Activated CD8-positive, alpha-beta memory T cell treated with anti-CD3 and anti-CD28 coated beads, Interleukin-2, amount 50 U/mL, for 24 hours (primary cell): ENCODE measurements around the gene PPP3CA.

Experiments
- DNase-seq: peaks from one replicate; pipeline ENCODE4 v3.0.0-alpha.2; 2020; ENCODE audit errors: extremely low read depth

Gene PPP3CA

DNA sequence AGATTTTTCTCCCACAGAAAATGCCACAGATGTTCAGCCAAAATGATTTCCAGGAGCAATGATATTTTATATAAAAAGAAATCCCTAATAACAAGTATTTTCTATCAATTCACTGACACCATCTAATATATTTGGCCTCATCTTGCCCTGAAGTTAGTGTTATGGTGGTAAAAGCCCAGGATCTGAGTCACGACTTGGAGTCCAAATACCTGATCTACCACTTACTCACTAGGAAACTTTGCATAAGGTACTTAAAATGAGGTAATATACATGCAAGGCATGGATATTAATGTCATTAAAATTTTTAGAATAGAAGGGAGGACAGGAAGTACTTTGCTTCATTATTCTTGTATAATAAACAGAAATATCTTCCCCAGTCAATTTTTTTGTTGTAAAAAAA is 16.3 kb downstream of the PPP3CA start:
- DNase-seq = no peak

DNA sequence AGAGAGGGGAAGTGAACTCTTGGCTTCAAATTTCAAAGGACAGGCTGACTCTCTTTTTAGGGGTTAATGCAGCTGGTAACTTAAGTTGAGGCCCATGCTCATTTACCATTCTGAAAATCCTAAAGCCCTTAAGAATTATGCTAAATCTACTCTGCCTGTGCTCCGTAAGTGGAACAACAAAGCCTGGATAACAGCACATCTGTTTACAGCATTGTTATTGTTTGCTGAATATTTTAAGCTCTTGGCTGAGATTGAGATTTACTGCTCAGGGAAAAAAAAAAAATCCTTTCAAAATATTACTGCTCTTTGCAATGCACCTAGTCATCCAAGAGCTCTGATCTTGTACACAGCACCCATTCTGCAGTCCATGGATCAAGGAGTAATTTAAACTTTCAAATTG is 17.7 kb downstream of the PPP3CA start:
- DNase-seq = no peak

DNA sequence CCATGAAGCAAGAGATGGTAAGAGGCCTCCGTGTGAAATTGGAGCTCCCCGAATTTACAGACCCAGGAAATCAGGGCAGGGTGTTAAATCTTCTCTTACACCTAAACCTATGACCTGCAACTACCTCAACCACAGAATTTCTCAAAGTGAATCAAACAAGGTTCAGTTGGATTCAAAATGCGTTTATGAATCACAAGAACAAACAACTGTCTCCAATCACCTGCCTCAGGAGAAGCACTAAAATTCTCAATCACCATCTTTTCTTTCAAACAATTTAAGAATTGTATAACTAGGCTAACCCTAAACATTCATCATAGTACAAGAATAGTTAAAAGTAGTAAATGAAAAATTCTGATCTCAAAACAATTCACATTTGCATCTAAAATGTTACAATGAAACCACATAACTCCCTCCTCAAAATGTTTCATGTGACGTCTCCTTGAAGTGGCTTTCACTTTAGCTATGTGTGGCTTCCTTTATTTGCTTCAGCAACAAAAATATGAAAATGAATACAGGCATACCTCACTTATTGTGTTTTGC is 19.2 kb downstream of the PPP3CA start:
- no peak for DNase-seq

DNA sequence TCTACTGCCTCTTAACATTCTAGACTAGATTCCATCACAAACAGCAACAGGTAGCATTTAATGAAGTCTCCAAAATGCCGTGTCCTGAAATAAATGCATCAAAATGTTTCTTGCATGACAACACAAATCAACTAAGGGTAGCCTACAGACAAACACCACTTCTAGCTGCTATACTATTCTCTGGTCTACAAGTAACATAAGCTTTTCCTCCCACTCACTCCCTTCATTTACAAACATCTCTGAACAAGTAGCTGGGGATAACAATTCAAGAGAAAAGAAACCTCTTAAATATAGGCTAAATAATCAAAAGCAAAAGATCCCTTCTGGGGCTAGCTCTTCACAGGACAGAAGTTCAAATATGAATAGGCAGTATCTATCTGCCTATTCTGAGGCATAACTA is 20.8 kb downstream of the PPP3CA start:
- DNase-seq = no peak

DNA sequence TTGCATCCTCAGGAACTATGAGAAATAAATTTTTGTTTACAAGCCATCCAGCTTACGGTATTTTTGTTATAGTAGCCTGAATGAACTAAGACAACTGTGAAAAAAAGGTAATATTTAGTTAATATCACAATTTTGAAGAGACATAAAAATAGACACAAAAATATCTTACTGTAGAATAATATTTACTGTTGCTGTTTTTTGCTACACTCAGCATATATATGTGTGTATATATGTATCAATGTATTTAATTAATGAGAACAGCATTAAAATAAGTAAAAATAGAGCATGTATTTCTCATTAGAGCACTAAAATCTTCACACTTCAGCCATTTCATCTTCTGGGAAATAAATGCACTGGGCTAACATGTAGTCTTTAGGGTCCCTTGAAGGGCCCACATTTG is 24.6 kb downstream of the PPP3CA start:
- DNase-seq = no peak

DNA sequence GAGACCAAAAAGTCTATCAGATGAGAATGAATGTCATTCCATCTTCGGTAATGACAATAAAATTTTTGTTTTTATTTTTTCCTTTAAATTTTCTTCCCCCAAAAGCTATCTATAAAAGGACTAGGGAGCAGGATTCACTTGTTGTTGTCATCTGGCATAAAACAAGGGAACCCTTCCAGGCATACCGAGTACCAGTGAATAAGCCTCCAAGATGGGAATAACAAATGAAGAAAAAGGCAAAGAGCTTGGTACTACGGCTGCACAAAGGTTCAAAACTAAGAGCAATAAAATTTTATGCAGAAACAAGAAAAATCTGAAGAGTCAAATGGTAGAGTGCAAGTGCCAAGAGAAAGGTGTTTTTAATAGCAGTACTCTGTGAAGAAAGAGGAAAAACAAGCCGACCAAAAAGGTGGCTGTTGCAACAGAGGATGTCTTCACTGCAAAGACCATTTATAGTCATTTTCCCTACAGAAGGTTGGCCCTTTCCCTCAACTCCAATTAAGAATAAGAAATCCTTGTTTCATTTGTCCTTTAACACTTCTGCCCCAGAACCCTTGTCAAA is 25.8 kb downstream of the PPP3CA start:
- no peak for DNase-seq

DNA sequence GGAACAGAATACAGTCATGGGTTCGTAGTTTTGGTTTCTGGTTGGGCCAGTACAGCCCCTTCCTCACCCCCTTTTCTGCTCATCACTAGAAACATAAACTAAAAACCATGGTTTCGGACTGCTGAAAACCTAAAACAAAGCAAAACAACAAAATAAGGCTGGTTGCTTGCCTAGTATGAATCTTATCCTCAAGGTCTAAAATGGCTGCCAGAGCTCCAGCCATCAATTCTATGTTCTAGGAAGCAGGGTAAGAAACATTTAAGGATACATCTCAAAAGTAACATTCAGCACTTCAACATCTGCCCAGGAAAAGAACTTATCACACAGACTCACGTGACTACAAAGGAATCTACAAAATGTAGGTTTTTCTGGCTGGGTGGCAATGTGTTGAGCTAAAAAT is 31.5 kb downstream of the PPP3CA start:
- DNase-seq = no peak

DNA sequence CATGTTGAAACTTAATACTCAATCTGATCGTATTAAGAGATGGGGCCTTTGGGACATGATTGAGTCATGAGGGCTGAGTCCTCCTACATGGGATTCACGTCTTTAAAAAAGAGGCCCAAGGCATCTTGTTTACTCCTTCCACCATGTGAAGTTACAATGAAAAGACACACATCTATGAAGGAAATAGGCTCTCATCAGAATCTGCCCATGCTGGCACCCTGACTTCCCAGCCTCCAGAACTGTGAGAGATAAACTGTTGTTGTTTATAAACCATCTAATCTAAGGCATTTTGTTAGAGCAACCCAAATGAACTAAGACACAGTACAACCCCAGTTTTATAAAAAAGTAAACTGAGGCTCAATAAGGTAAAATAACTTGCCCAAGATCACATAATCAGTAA is 32.3 kb downstream of the PPP3CA start:
- no peak for DNase-seq

DNA sequence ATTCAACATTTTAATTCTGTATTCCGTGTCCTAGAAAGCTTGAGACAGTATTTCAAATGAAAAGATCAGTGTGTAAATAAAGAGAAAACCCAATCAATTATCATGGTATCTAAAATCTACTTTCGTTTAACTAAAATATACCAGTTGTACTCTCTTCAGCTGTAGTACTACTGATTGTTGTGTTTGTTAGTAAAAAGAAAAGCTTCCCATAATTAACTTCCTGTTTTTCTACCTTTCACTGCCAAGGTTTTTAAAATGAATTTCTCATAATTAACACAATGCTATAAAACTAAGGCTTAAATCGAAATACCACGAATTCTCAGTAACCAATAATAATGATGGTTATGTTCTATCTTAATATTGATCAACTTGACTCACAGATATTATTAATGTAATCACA is 37.4 kb downstream of the PPP3CA start:
- DNase-seq = no peak

DNA sequence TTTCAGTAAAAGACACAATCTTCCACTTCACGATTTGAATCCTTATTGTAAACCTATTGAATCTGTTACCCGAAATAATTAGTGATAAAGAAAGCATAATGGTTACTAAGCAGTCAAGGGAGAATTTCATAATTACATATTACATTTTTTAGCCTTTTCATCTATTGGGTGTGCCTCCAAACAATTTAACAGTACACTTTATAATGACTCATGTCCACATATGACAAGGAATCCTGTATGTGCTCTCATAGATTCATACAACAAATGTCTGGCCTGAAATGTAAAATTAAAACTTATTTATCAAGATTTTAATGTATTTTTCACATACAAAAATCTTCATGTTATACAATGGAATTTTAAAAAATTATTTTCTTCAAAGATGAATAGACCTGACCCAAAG is 39.4 kb downstream of the PPP3CA start:
- DNase-seq = no peak

DNA sequence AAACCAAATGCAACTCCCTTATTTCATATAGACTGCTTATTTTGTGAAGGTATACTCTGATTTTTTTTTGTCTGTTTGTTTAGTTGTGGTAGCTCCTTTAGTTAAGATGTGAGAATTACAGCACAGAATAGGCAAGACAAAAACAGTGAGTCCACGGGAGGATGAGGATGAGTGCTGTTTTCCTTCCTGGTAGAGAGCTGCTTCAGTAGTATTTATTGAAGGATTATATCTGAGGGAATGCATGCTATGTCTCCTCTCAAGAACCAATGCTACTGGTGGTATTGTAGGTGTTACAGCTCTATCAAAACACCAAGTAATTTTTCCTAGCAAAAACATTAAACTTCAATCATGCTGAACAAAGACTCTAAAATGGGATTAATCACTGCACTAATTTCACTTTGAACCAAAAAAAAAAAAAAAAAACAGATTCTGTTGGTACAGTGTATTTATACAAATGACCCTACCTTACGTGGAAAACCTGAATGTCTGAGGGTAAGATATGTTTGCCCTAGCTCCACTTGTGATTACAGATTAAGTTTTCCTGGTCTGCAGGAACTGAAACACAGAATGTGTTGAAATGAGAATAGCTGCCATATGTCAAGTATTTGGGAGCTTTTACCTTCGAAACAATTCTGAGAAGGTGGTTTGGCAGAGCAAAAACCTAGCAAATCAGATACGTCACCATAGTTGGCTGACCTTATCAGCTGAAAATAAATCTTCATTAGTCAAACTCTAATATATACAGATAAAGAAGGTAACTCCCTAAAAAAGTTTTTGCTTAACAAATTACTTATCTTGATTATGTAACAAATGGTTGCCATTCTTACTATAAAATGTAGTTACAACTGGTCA is 40.3 kb downstream of the PPP3CA start:
- DNase-seq = no peak

DNA sequence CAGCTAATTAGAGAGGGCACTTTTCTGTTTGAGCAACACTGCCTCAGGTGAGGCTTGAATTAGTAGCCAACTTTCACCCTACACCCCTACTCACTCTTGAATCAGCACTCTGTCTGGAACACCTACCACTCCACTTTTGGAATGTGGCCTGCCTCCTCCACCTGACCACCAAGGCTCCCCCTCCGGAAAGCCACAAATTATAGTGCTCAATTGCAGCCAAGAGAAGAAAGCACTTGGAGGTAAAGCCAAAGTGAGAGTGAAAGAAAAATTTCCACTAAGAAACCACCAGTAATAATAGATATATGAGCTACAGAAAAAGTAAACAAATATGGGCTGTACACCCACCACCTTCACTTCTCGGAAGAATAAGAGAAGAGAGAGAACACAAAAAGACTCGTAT is 41.1 kb downstream of the PPP3CA start:
- DNase-seq = no peak

DNA sequence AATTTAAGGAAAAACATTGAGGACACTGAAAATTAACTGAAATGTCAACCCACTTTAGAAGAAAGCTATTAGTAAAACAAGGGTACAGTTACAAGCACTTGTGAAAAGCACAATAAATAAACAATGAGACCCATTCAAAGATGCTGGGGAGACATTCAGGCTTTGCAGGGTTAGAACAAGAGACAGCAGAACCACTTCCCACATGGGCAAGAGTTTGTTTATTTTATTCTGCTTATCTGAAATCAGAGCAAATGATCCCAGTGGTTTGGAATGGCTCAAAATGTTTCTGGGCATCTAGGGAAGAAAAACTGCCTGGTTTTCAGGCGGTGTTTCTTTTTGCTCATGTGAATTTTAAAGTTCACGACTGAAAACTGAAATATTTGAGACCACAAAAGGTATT is 42.4 kb downstream of the PPP3CA start:
- no peak for DNase-seq

DNA sequence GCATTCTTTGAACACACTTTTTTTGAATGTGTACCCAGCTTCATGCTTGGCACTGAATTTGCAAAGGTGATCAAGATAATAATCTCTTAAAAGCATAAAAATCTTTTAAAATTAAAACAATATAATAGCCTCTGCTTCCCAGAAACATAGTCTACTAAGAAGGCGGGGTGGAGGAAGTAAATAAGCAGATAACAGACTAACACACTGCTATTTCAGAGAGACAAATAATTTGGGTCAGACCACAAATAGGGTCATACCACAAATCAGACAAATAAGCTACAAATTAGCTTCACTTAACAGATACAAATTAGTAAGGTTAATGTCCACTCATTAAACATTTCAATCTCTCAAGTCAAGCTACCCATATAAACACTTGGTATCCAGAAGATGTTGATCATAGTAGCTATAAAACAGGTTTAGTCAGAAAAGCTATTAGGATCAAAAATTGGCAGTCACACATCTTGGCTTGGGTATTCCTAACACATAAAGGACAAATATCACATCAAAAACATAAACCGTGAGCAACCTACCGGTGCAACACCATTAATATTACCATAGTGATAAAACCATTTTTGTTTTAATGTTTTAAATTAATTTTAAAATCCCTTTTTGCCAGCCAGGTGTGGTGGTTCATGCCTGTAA is 47.3 kb downstream of the PPP3CA start:
- DNase-seq = no peak

DNA sequence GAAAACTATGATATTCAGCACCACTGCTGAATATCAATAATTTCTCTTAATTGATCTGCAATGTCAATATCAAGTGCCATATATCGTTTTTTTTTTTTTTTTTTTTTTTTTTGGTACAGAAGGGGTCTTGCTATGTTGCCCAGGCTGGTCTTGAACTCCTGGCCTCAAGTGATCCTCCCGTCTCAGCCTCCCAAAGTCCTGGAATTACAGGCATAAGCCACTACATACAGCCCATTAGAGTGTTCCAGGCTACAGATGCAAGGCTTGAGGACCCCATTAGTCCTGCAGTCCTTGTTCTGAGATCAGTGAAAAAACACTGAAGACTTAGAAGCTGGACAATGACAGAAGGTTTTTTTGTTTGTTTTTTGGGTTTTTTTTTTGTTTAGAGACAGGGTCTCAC is 48.3 kb downstream of the PPP3CA start:
- DNase-seq = no peak

DNA sequence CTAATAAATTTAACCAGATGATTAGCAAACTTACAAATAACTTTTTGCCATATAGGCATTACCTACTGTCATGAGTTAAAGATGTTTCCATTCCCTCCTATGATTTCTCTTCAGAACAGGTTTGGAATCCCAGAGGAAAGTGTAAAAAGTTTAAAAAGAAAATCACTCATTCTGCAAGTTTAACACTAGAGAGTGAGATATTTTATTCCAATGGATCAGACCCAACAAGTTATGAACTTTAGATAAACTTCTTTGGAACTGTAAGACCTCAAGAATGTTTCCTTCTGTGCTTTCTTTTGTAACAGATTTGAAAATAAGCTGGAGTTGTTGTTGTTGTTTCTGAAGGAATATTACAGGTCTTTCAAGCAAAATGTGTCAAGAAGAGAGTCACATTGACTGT is 51.6 kb downstream of the PPP3CA start:
- no peak for DNase-seq

DNA sequence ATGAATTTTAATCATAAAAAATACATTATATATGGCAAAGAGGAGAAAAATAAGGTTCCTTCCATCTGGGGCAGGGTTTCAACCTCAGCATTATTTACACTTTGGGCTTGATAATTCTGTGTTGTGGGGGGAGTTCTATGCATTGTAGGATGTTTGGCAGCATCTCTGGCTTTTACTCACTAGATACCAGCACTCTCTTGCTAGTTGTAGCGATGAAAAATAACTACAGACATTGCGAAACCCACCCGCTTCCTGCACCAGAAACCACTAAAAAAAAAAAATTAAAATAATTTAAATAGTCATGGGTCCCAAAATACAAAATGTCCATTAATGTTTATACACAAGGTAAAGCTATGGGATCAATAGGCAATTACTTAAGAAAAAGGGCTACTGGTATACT is 52.7 kb downstream of the PPP3CA start:
- no peak for DNase-seq

DNA sequence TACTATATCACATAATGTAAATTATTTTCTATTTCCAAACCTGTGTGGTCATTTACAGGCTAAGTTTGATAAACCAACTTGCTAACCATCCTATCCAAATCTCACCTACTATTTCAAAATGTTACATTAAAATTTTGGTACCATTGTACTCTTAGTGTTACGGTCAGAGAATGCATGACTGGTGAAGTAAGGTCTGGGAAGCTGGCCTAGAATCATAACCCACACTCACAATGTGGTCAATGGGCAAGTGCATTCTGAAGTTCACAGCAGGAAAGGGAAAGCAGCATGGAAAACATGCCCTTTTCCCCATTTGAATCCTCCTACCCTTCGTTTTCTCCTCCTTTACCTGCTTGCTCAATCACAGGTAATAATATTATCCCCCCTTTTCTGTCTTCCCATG is 54.4 kb downstream of the PPP3CA start:
- no peak for DNase-seq

DNA sequence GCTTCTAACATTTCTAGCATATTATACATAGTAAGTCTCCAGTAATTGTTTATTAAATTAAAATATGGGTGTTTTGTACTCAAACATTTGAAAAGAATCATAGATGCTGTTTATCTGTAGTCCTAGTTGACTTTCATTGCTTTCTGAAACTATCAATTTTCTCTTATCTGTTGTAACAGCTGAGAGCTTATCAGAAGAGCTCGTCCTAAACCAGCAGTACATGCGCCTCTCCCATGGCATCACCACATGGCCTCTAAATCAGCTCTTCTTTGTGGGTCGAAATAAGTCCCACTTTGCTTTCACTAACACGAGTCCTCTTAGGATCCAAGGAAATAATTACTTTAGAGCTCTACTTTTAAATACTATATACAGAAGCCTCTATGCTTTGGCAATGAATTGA is 55.1 kb downstream of the PPP3CA start:
- no peak for DNase-seq

DNA sequence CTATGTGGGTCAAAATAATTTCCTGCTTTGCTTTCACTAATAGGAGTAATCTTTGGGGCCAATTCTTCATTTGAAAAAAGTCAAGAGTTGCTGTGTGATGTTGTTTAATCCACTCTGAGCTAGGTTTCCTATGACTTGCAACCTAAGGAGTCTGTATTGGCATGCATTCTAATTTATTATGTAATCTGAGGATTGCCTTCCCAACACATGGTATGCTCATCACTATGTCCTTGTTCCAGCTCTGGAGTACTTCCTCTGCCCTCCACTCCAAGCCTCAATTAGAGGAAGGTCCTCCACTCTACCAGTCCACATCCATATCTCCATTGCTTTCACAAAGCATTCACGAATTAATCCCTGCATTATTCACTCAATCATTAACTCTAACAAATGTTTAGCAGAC is 56.1 kb downstream of the PPP3CA start:
- DNase-seq = no peak

DNA sequence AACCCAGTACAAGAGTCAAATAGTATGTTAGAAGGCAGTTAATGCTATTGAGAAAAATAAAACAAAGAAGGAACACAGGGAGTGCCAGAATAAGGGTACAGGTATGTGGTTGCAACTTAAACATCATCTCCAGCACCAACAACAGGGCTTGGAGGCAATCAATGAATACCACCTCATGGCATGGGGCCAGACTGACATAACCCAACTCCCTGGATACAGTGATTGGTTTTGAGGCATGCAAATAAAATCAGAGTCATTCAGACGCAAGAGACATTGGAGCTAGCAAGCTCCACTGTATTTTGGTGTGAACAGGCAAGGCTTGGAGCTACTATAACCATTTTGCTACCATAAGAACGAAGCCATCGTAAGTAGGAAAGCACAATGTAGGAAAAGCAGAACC is 56.7 kb downstream of the PPP3CA start:
- DNase-seq = no peak

DNA sequence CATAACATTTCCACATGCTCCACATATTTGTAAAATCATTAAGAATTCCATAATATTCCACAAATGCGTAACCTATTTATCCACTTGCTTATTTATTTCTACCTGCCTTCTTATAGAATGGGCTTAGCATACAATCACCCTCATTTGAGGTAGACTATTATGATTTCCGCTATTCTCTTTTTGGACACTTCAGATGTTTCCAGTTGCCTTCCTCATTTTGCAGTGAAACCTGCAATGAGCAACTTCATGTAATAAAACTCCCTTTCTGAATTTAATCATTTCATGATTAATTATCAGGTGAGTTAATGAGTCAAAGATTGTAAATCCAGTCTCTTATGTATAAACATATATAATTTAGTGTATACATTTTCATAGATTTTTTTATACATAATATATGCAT is 58.0 kb downstream of the PPP3CA start:
- no peak for DNase-seq
